Activated CD4-positive, alpha-beta memory T cell treated with anti-CD3 and anti-CD28 coated beads, Interleukin-2, amount 10 ng/mL, durations not matched to agents 7 days and 5 days (primary cell): Measurements from ENCODE around the gene SYTL2. TPM values are rescaled to one million over a fixed set of nuclear protein-coding genes. Genes with fewer than 3 reads are reported as not detected.

ENCODE experiments used
- CTCF ChIA-PET: fragments of 350-600 bp; sonication (Branson Sonifier 250); formaldehyde crosslinking; loops from one replicate; lab custom pipeline; 2021; ENCODE audit warnings: antibody characterized with exemption, inconsistent platforms; lab: Charles Lee
- POLR2A ChIA-PET: fragments of 350-600 bp; sonication (Branson Sonifier 250); formaldehyde crosslinking; loops from one replicate; lab custom pipeline; 2021; ENCODE audit warnings: antibody characterized with exemption; lab: Charles Lee
- DNase-seq: peaks from one replicate; pipeline ENCODE4 v3.0.0-alpha.2; 2020
- H3K27ac Mint-ChIP-seq: one replicate; pipeline ENCODE4 v1.8.0; 2021; ENCODE audit warnings: mild to moderate bottlenecking, mixed read lengths
- H3K27me3 Mint-ChIP-seq: one replicate; pipeline ENCODE4 v1.8.0; 2021; ENCODE audit warnings: mixed read lengths
- H3K36me3 Mint-ChIP-seq: one replicate; pipeline ENCODE4 v1.8.0; 2021; ENCODE audit warnings: low read depth, mixed read lengths
- H3K4me1 Mint-ChIP-seq: one replicate; pipeline ENCODE4 v1.8.0; 2021; ENCODE audit warnings: mixed read lengths
- H3K4me3 Mint-ChIP-seq: one replicate; pipeline ENCODE4 v1.8.0; 2021; ENCODE audit warnings: mild to moderate bottlenecking, mixed read lengths
- H3K9me3 Mint-ChIP-seq: one replicate; pipeline ENCODE4 v1.8.0; 2021; ENCODE audit warnings: mixed read lengths
- total RNA-seq, 2 experiments: library from RNA; stranded (reverse); gene quantifications; one replicate each; pipeline ENCODE4 v1.2.3, GENCODE V29; 2021

The SYTL2 gene
- total RNA-seq, 2 experiments from 2014 or later, result 93.0 to 99.2 TPM

DNA sequence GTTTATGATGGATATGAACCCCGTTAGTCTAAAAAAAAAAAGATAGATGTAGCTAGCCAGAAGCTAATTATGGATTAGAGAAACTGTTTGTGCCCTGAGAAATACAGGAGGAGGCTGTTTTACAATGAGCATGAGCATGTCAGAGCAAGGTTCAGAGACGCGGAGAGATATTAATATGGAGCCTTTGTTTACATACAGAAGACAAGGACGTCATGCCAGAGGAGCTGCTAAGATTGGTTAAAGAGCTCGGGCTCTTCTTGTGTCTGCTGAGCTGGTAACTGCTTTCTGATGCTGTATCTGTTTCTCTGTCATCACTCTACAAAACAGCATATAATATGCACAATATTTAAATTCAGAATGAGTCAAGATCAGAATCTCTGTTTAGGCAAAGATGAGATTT lies 100.0 kb downstream of the SYTL2 start:
- ChIA-PET CTCF (no interaction called here), POLR2A (no interaction called here)
- H3K27me3 Mint-ChIP-seq, result no peaks in the 10 kb centered on the region
- H3K4me3 Mint-ChIP-seq, result no peak overlapping the region
- H3K4me1 Mint-ChIP-seq, result no peaks in the 10 kb centered on the region
- DNase-seq, result no peak
- H3K36me3 Mint-ChIP-seq, result peaks cover 33% of the 10 kb centered on the region
- H3K27ac Mint-ChIP-seq, result no peak overlapping the region
- no peaks in the 10 kb centered on the region for H3K9me3 Mint-ChIP-seq

DNA sequence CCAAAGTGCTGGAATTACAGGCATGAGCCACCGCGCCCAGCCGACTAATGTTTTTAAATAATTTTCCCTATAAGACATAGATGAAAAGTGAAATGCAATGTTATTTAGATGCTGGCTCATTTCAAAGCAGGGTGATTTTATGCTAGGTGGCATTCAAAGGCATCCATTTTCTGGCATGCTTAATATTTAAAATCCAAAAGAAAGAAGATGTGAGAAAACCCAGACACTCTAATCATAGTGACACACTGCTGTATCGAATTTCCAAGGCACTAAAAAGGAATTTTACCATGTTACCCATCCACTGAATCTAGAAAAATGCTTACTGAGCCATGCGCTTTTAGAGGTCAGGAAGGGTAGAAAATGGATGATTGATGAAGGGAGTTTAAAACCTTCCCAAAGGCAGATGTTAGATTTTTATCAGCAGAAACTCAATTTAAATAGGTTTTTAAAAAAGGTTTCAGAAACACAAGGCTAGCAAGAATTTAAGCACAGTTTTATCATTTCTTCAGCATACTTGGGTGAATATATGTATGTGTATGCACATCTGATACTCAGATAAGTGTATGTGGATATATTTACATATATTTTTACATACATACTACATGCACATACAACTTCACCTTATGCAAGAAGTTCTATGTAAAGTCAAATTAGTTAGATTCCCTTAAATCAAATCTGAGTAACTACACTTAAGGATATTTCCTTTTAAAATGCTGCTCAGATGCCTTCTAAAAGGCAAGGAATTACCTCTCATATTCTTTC lies 100.8 kb downstream of the SYTL2 start:
- no peaks in the 10 kb centered on the region for H3K27me3 Mint-ChIP-seq
- H3K4me3 Mint-ChIP-seq, result no peak overlapping the region
- CTCF ChIA-PET, result no interaction called here
- no peaks in the 10 kb centered on the region for H3K9me3 Mint-ChIP-seq
- no peak overlapping the region for H3K27ac Mint-ChIP-seq
- DNase-seq, result no peak
- POLR2A ChIA-PET, result no interaction called here
- H3K4me1 Mint-ChIP-seq, result no peaks in the 10 kb centered on the region
- peaks cover 37% of the 10 kb centered on the region for H3K36me3 Mint-ChIP-seq

DNA sequence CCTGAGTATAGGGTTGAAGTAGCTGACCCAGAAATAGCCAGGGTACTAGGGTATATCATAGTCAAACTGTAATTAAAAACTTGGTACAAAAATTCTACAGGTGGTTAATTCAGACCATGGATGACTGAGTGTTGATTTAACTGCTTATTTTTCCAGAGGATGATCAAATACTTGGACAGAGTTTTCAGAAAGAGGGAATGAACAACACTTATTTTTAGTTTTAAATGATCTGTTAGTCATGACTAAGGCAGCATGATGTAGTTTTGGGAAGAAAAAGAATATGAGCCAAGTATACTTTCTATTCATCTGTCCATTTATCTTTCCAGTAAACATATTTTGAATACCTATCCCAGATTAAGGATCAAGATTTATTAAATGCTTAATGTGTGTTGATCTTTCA lies 105.1 kb downstream of the SYTL2 start:
- no peak for DNase-seq
- no peak overlapping the region for H3K27ac Mint-ChIP-seq
- ChIA-PET POLR2A (no interaction called here), CTCF (interaction anchor here (1.2 kb wide), 1 partner anchor 13 kb away, joined by 3 read pairs; no protein-coding TSS in a partner anchor)
- H3K4me1 Mint-ChIP-seq, result peaks cover 3% of the 10 kb centered on the region
- H3K4me3 Mint-ChIP-seq, result no peak overlapping the region
- no peaks in the 10 kb centered on the region for H3K9me3 Mint-ChIP-seq
- H3K36me3 Mint-ChIP-seq, result peaks cover 49% of the 10 kb centered on the region
- H3K27me3 Mint-ChIP-seq, result no peaks in the 10 kb centered on the region

DNA sequence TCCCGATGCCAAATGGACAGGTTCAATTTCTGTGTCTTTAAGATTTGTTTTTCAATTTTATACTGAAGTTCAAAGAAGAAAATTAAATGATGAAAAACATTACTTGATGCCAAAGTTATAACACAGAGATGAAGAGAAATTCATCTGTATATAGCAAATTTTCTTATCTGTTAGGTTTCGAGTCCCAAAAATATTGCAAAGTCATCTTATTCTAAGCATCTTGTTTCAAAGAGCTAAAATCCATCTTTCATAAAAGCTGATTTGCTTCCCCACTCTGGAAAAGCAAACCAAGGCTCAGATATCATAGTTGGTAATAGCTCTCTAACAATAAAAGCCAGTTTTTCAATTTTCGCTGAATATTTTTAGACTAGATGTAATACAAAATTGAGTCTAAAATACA lies 106.0 kb downstream of the SYTL2 start:
- Mint-ChIP-seq H3K36me3 (peaks cover 54% of the 10 kb centered on the region), H3K4me3 (no peak overlapping the region), H3K4me1 (peaks cover 11% of the 10 kb centered on the region), H3K27me3 (no peaks in the 10 kb centered on the region), H3K27ac (no peak overlapping the region), H3K9me3 (no peaks in the 10 kb centered on the region)
- ChIA-PET CTCF (interaction anchor here (1.2 kb wide), 1 partner anchor 12 kb away, joined by 3 read pairs; no protein-coding TSS in a partner anchor), POLR2A (no interaction called here)
- DNase-seq, result no peak

DNA sequence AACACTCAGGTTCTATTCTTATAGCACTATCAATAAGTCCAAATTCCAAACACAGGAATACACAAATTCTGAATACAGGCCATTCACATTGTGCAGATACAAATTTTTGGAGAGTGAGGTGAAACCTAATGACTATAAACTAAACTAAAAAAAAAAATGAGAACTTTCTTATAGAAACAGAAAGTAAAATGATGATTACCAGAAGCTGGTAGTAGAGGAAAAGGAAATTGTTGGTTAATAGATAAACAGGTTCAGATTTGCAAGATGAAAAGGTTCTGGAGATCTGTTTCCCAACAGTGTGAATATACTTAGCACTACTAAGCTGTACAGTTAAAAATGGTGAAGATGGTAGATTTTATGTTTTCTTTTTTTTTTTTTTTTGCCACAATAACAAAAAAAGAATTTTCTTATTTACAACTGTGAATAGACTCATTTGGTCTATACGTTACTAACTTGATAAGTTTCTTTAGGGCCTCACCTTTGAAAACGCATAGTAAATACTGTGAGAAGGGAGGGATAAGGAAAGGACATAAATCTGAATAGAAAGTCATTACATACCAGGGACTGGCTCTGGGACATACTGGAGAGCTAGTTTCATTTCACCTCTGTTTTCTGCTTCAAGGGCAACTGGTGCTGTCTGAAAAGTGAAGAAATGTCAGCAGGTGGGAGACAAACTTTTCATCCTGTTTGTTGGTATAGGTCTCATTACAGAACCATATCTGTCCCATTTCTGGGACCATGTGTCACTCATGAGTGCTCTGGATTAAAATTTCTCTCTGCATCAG lies 110.8 kb downstream of the SYTL2 start:
- peak overlapping the region; percentile 78 for H3K27ac Mint-ChIP-seq
- no peak for DNase-seq
- H3K4me3 Mint-ChIP-seq, result peak overlapping the region; percentile 38
- H3K4me1 Mint-ChIP-seq, result peaks cover 49% of the 10 kb centered on the region
- ChIA-PET CTCF (interaction anchor here (0.8 to 2.4 kb wide), 5 partner anchors 13 to 155 kb away, joined by 3 to 14 read pairs (median 6); partner anchors contain the start of gene CCDC83), POLR2A (interaction anchor here (0.8 to 3.8 kb wide), 15 partner anchors 13 to 154 kb away, joined by 3 to 13 read pairs (median 5); partner anchors contain the start of genes CCDC83, CREBZF, SYTL2 and TMEM126A)
- H3K9me3 Mint-ChIP-seq, result no peaks in the 10 kb centered on the region
- H3K27me3 Mint-ChIP-seq, result no peaks in the 10 kb centered on the region
- H3K36me3 Mint-ChIP-seq, result peaks cover 67% of the 10 kb centered on the region

DNA sequence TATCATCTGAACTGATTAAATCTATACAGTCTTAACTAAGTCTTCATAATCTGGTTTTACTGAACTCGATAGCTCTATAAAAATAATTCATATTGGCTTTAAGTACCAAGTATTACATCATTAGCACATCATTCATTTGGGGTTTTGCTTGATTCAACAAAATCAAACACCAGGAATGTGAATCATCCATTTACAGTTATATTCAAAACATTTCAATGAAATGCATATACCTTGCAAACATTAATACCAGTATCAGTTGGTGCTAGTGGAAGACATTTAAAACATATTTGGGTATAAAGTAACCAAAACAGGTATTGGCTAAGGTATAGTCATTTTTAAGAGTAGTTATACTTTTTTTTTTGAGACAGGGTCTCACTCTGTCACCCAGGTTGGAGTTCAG lies 112.7 kb downstream of the SYTL2 start:
- H3K4me3 Mint-ChIP-seq, result no peak overlapping the region
- H3K9me3 Mint-ChIP-seq, result no peaks in the 10 kb centered on the region
- H3K27me3 Mint-ChIP-seq, result no peaks in the 10 kb centered on the region
- ChIA-PET POLR2A (interaction anchor here (0.8 to 1.9 kb wide), 3 partner anchors 13 to 126 kb away, joined by 3 to 12 read pairs (median 5); no protein-coding TSS in a partner anchor), CTCF (interaction anchor here (0.9 to 1.3 kb wide), 2 partner anchors 50 to 157 kb away, joined by 3 read pairs; partner anchors contain the start of gene CCDC83)
- peaks cover 58% of the 10 kb centered on the region for H3K4me1 Mint-ChIP-seq
- peaks cover 66% of the 10 kb centered on the region for H3K36me3 Mint-ChIP-seq
- H3K27ac Mint-ChIP-seq, result no peak overlapping the region
- no peak for DNase-seq

DNA sequence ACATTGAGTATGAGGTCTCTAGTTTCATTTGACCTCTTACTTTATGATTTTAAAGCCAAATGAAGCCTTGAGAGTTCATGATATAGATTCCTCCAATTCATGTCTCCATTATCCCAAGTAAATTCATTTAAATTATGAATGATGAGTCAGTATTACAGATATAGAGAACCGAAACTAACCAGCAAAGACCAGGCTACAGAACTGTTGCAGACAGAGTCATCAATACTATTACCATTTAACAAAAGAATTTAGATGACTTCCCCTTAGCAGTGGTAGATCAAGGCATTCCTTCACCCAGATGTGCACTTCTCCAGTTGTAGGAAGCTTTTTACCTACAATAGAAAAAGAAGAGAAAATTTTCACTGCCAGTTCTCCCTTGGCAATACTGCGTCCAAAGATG lies 113.2 kb downstream of the SYTL2 start:
- ChIA-PET POLR2A (interaction anchor here (1.5 kb wide), 1 partner anchor 34 kb away, joined by 5 read pairs; no protein-coding TSS in a partner anchor), CTCF (interaction anchor here (0.9 to 1.3 kb wide), 2 partner anchors 51 to 158 kb away, joined by 3 read pairs; partner anchors contain the start of gene CCDC83)
- peaks cover 65% of the 10 kb centered on the region for H3K36me3 Mint-ChIP-seq
- H3K27me3 Mint-ChIP-seq, result no peaks in the 10 kb centered on the region
- no peak overlapping the region for H3K27ac Mint-ChIP-seq
- H3K9me3 Mint-ChIP-seq, result no peaks in the 10 kb centered on the region
- peaks cover 58% of the 10 kb centered on the region for H3K4me1 Mint-ChIP-seq
- no peak for DNase-seq
- no peak overlapping the region for H3K4me3 Mint-ChIP-seq

DNA sequence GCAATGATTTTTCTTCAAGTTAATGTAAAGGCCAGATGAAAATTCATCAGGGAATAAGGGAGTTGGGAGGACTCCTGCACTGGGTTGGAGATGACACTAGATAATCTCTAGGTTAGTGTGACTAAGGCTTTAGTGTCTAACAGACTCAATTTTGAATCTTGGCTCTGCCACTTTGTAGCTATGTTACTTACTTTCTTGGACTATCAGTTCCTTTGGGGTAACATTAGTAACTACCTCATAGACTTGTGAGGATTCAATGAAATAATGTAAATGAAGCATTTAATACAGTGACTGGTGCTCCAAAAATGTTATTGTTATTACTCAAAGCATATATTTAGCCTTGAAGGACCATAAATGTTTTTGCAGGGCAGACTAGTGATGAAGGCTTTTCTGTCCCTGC lies 115.4 kb downstream of the SYTL2 start:
- CTCF ChIA-PET, result interaction anchor here (0.8 to 2.8 kb wide), 7 partner anchors 13 to 159 kb away, joined by 3 to 13 read pairs (median 4); partner anchors contain the start of gene CCDC83
- H3K27ac Mint-ChIP-seq, result no peak overlapping the region
- H3K27me3 Mint-ChIP-seq, result no peaks in the 10 kb centered on the region
- H3K4me3 Mint-ChIP-seq, result no peak overlapping the region
- H3K9me3 Mint-ChIP-seq, result no peaks in the 10 kb centered on the region
- H3K36me3 Mint-ChIP-seq, result peaks cover 64% of the 10 kb centered on the region
- DNase-seq, result no peak
- H3K4me1 Mint-ChIP-seq, result peaks cover 55% of the 10 kb centered on the region
- POLR2A ChIA-PET, result interaction anchor here (1.0 to 1.3 kb wide), 2 partner anchors 31 to 159 kb away, joined by 3 to 4 read pairs; partner anchors contain the start of genes CCDC83 and CREBZF

DNA sequence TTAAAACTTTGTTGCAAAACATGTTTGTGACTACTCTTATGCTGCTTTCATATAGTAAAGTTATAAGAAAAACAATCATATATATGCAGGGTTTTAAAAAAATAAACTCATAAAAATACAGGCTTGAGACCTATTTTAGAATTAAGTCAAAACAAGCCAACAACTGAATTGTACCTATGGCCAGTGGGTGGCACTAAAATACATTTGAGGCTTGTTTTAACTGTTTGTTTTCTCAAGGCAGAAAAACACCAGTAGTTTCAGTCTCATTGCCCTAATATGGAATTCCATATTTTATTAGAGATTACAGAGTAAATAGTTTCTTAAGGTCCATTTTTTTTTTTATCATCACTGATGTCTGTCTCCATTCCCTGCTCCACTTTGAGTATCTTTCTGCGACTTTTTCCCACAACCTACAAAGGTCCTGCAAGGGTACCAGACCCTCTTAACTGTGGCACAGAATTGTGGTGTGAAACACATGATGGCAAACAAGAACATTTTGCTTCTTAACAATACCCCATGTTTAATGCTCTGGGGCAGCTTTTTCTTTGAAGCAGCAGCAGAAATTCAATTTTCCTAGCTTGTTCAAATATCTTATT lies 116.5 kb downstream of the SYTL2 start:
- H3K36me3 Mint-ChIP-seq, result peaks cover 65% of the 10 kb centered on the region
- no peak overlapping the region for H3K4me3 Mint-ChIP-seq
- H3K4me1 Mint-ChIP-seq, result peaks cover 48% of the 10 kb centered on the region
- no peaks in the 10 kb centered on the region for H3K27me3 Mint-ChIP-seq
- no peaks in the 10 kb centered on the region for H3K9me3 Mint-ChIP-seq
- ChIA-PET POLR2A (interaction anchor here (0.9 to 1.3 kb wide), 5 partner anchors 29 to 160 kb away, joined by 3 to 4 read pairs (median 3); partner anchors contain the start of genes CCDC83 and CREBZF), CTCF (interaction anchor here (0.7 to 2.8 kb wide), 8 partner anchors 14 to 160 kb away, joined by 3 to 13 read pairs (median 4); partner anchors contain the start of gene CCDC83)
- DNase-seq, result no peak
- no peak overlapping the region for H3K27ac Mint-ChIP-seq

DNA sequence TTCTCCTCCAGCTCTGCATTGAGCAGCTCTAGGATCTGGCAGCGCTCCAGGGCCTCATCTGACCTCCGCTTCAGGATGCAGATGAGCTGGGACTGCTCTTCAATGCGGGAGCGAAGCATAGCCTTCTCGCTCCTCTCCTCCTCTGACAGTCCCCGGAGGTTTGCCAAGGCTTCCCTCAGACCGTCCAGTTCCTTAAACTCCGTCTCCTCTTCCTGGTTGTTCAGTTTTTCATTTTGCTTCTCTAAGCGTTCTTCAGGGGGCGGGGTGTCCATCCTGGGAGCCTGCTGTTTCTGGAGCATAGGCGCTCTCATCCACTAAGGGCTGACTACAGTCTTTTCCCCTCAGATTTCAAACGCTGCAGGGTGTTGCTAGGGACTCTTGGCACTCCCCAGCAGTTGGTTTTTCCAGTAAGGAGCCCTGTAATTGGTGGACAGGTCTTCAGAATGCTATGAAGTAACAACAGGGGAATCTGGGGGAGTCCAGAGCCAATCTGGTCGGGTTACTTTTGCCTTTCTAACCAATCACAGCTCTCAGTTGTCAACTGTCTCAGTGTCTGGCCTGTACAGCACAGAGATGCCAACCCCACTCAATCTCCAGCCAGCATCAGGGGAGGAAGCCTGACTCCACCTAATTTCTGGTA lies 125.0 kb downstream of the SYTL2 start, which contains the start of gene CCDC89:
Gene CCDC89 (minus strand): TSS at position 376 of the 640 bp plus-strand sequence. CDS start 65 bp downstream, at position 311.
- no peak for DNase-seq
- peaks cover 15% of the 10 kb centered on the region for H3K36me3 Mint-ChIP-seq
- H3K9me3 Mint-ChIP-seq, result no peaks in the 10 kb centered on the region
- peaks cover 26% of the 10 kb centered on the region for H3K4me1 Mint-ChIP-seq
- POLR2A ChIA-PET, result interaction anchor here (0.8 to 8.1 kb wide), 5 partner anchors 12 to 169 kb away, joined by 3 to 54 read pairs (median 5); partner anchors contain the start of genes CCDC83, CREBZF and TMEM126A
- peaks cover 4% of the 10 kb centered on the region for H3K27me3 Mint-ChIP-seq
- CTCF ChIA-PET, result interaction anchor here (0.5 to 2.7 kb wide), 2 partner anchors 7 to 17 kb away, joined by 3 to 8 read pairs; no protein-coding TSS in a partner anchor
- H3K27ac Mint-ChIP-seq, result no peak within 1 kb of the TSS
- H3K4me3 Mint-ChIP-seq, result no peak within 1 kb of the TSS

DNA sequence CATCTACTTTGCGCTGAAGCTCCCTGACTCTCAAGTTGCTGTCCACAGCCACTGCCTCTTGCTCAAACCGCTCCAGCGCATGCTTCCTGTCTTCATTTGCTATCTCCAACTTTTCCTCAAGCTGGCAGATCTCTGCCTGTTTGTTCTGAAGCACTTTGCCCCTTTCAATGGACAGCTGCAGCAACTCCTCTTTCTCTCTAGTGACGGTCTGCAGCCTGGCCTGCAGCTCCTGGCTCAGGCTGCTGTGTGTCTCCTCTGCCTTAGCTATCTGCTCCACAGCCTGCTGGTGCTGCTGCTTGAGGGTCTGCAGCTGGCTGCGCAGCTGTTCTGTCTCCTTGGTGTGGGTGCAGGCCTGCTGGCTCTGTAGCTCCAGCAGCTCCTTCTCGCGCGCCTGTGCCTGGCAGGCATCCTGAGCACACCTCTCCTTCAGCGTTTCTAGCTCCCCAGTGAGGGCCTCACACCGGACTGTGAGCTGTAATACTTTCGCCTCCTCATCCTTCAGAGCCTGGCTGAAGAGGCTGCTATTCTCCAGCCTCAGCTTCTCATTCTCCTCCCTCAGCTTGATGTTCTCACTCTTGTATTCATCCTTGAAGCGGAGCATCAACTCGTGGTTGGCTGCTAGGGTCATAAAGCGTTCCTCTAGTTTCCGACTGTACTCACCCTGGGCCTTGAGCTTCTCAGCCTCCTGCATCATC lies 125.7 kb downstream of the SYTL2 start:
- no peak for DNase-seq
- H3K27ac Mint-ChIP-seq, result no peak overlapping the region
- H3K27me3 Mint-ChIP-seq, result peaks cover 6% of the 10 kb centered on the region
- CTCF ChIA-PET, result interaction anchor here (0.5 to 2.7 kb wide), 4 partner anchors 8 to 57 kb away, joined by 3 to 8 read pairs (median 4); partner anchors contain the start of gene TMEM126B
- peaks cover 22% of the 10 kb centered on the region for H3K4me1 Mint-ChIP-seq
- POLR2A ChIA-PET, result interaction anchor here (0.8 to 8.1 kb wide), 6 partner anchors 8 to 169 kb away, joined by 3 to 54 read pairs (median 4); partner anchors contain the start of genes CCDC83, CREBZF and TMEM126A
- no peaks in the 10 kb centered on the region for H3K9me3 Mint-ChIP-seq
- peaks cover 8% of the 10 kb centered on the region for H3K36me3 Mint-ChIP-seq
- H3K4me3 Mint-ChIP-seq, result no peak overlapping the region
